ENCODE data around the gene ISL1. TPM values are rescaled to one million over a fixed set of nuclear protein-coding genes. Genes with fewer than 3 reads are reported as not detected.

The ISL1 gene
- total and polyA plus RNA-seq, 2 of the 8 experiments (the other 6 are each of a cell fraction or from before 2014, with no cell fraction given) = 0.05 to 0.19 TPM

DNA sequence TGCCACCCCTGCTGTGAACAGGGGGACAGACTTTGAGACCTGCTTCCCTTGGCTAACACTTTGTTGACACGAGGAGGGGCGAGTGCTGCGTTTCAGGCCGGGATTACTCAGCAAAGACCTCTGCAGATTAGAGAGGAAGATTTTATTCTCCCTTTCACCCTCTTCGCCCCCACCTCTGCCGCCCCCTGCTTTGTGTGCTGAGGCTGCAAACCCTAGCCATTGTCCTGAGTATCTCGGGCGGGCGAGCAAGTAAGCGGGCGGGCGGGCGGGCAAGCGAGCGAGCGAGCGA, 6.0 kb downstream of the ISL1 start:
- peaks cover 13 to 35% (median 29%) of the 10 kb centered on the region in 4 experiments for H3K4me1 ChIP-seq (replicated peaks in 1 of 4; ENCODE audit: control insufficient read depth in 3 of 4, insufficient read depth in 4 of 4, low read length in 3 of 4)
- WGBS, 2 experiments (ENCODE audit: extremely low coverage in 1 of 2, insufficient coverage in 1 of 2, insufficient read length in 1 of 2, insufficient replicate concordance in 2 of 2, low coverage in 1 of 2, low lambda C conversion rate in 2 of 2, missing lambda C conversion rate in 1 of 2) = 1% methylated on average over 6 of the region's 17 CpGs; no CpG with 5 or more reads in 1 of the 2 experiments
- H3K79me2 ChIP-seq (ENCODE audit: control insufficient read depth in 1 of 2, insufficient read depth in 2 of 2, low read length in 2 of 2) = no peaks in the 10 kb centered on the region

More for the DNA sequence above, 6.0 kb downstream of the ISL1 start:
- H3K56ac ChIP-seq (replicated peaks; ENCODE audit: insufficient read length, low read depth, low read length) = no peak overlapping the region
- no peak overlapping the region for H4K91ac ChIP-seq (replicated peaks; ENCODE audit: insufficient read length, low read length)
- no peak overlapping the region for H4K5ac ChIP-seq (ENCODE audit: insufficient read length, low read depth, low read length)
- H3K27me3 ChIP-seq (replicated peaks in 1 of 4; ENCODE audit: control insufficient read depth in 3 of 4, extremely low read depth in 1 of 4, insufficient read depth in 3 of 4, low read length in 3 of 4) = peaks cover 71 to 100% (median 89%) of the 10 kb centered on the region in 4 experiments
- no peak overlapping the region for H3K9ac ChIP-seq (replicated peaks in 1 of 4; ENCODE audit: extremely low read depth in 1 of 4, low read depth in 3 of 4, low read length in 3 of 4)
- FAIRE-seq (no peak), DNase-seq (ENCODE audit: low read depth in 1 of 2, low spot score in 2 of 2) (no peak)
- no peak overlapping the region for H2AK5ac ChIP-seq (ENCODE audit: low read depth, low read length)
- no peak overlapping the region for H3K14ac ChIP-seq (ENCODE audit: insufficient read length)
- no peak overlapping the region for H3K23ac ChIP-seq (ENCODE audit: insufficient read length)
- H3K9me3 ChIP-seq (ENCODE audit: insufficient read depth in 2 of 2, low read depth in 1 of 2, low read length in 1 of 2) = no peaks in the 10 kb centered on the region; a peak in 1 of 4 replicates
- no peak overlapping the region for H2BK12ac ChIP-seq (ENCODE audit: low read depth, low read length)
- H2BK20ac ChIP-seq (ENCODE audit: low read length) = no peak overlapping the region
- no peak overlapping the region for H3K4ac ChIP-seq (replicated peaks; ENCODE audit: insufficient read length, low read depth, low read length)
- H2AFZ ChIP-seq (ENCODE audit: low read length) = no peak overlapping the region
- H2BK5ac ChIP-seq (ENCODE audit: low read depth, low read length) = no peak overlapping the region
- H3K27ac ChIP-seq (ENCODE audit: low read depth, low read length) = no peak overlapping the region
- H4K20me1 ChIP-seq (replicated peaks in 1 of 2; ENCODE audit: control insufficient read depth in 1 of 2, insufficient read depth in 2 of 2, low read length in 2 of 2) = peaks cover 8 to 26% of the 10 kb centered on the region in 2 experiments
- peaks cover 14% of the 10 kb centered on the region for H3K23me2 ChIP-seq (ENCODE audit: low read depth, low read length)
- no peak overlapping the region for H4K8ac ChIP-seq (ENCODE audit: extremely low read depth, insufficient read depth, low read length)
- no peaks in the 10 kb centered on the region for H3K79me1 ChIP-seq (ENCODE audit: low read depth, low read length)
- no peak overlapping the region for H3K18ac ChIP-seq (ENCODE audit: extremely low read depth, low read length)
- peak overlapping the region; percentile 23 to 59 (median 30); a peak in 5 of 8 replicates for H3K4me3 ChIP-seq (ENCODE audit: extremely low read depth in 1 of 4, insufficient read depth in 2 of 4, low read depth in 3 of 4, low read length in 4 of 4)
- no peak overlapping the region for H2BK120ac ChIP-seq (replicated peaks; ENCODE audit: low read depth, low read length)
- H3K36me3 ChIP-seq (ENCODE audit: control insufficient read depth in 2 of 4, insufficient read depth in 4 of 4, low read length in 3 of 4) = no peaks in the 10 kb centered on the region
- TF ChIP-seq, protein P1, sequence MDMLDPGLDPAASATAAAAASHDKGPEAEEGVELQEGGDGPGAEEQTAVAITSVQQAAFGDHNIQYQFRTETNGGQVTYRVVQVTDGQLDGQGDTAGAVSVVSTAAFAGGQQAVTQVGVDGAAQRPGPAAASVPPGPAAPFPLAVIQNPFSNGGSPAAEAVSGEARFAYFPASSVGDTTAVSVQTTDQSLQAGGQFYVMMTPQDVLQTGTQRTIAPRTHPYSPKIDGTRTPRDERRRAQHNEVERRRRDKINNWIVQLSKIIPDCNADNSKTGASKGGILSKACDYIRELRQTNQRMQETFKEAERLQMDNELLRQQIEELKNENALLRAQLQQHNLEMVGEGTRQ (IDR thresholded peaks at IDR 0.05; ENCODE audit: low read length) = no peak
- TF ChIP-seq EZH2 (IDR thresholded peaks at IDR 0.05; ENCODE audit: low read depth, low read length, severe bottlenecking) (peak; percentile 13), KDM1A (IDR thresholded peaks at IDR 0.05; ENCODE audit: borderline replicate concordance, low read length) (no peak), CBX5 (IDR thresholded peaks at IDR 0.05; ENCODE audit: low read depth, low read length) (no peak)
- H2BK15ac ChIP-seq (ENCODE audit: low read length) = no peak overlapping the region
- ChIA-PET POLR2A (ENCODE audit: partially characterized antibody) (interaction anchor here (2.6 kb wide), 1 partner anchor 422 kb away, joined by 8 read pairs; no protein-coding TSS in a partner anchor), CTCF (ENCODE audit: partially characterized antibody) (interaction anchor here (0.9 to 1.6 kb wide), 3 partner anchors 9 to 426 kb away, joined by 4 to 6 read pairs (median 6); no protein-coding TSS in a partner anchor)
- peak overlapping the region; percentile 98 to 99 for H3K4me2 ChIP-seq (ENCODE audit: insufficient read depth in 1 of 2, low read depth in 2 of 2, low read length in 2 of 2)

Measured in H1 (cell line).